Mesothelial cell of epicardium (in vitro differentiated cells): ENCODE measurements around the gene DISP3. TPM values are rescaled to one million over a fixed set of nuclear protein-coding genes. Genes with fewer than 3 reads are reported as not detected.

ENCODE experiments used
- DNase-seq, 2 experiments: peaks; one replicate each; pipeline ENCODE4 v3.0.0; 2021; ENCODE audit warnings: low spot score in 2 of 2; ENCODE audit not compliant: unreplicated experiment in 2 of 2
- H3K27ac Mint-ChIP-seq: 2 replicates; pipeline ENCODE4 v1.8.0; 2021; ENCODE audit warnings: mixed read lengths
- H3K27me3 Mint-ChIP-seq: 2 replicates; pipeline ENCODE4 v1.8.0; 2021; ENCODE audit warnings: low read depth, mixed read lengths
- H3K36me3 Mint-ChIP-seq: 2 replicates; pipeline ENCODE4 v1.8.0; 2021; ENCODE audit warnings: mixed read lengths
- H3K4me1 Mint-ChIP-seq: 2 replicates; pipeline ENCODE4 v1.8.0; 2021; ENCODE audit warnings: mixed read lengths
- H3K4me3 Mint-ChIP-seq: 2 replicates; pipeline ENCODE4 v1.8.0; 2021; ENCODE audit warnings: mild to moderate bottlenecking, moderate library complexity, mixed read lengths
- H3K9me3 Mint-ChIP-seq: 2 replicates; pipeline ENCODE4 v1.8.0; 2021; ENCODE audit warnings: mixed read lengths
- CTCF ChIP-seq: fragments of 200-600 bp; sonication (generic); IDR thresholded peaks from one replicate; pipeline ENCODE4 v1.5.0; 2021; ENCODE audit warnings: antibody characterized with exemption; ENCODE audit not compliant: unreplicated experiment
- total RNA-seq: library from RNA; stranded (reverse); gene quantifications from 3 replicates; pipeline ENCODE4 v1.2.1, GENCODE V29; 2021

DISP3 gene
- total RNA-seq, 1 donor from 2014 or later, result 2.2 TPM

DNA sequence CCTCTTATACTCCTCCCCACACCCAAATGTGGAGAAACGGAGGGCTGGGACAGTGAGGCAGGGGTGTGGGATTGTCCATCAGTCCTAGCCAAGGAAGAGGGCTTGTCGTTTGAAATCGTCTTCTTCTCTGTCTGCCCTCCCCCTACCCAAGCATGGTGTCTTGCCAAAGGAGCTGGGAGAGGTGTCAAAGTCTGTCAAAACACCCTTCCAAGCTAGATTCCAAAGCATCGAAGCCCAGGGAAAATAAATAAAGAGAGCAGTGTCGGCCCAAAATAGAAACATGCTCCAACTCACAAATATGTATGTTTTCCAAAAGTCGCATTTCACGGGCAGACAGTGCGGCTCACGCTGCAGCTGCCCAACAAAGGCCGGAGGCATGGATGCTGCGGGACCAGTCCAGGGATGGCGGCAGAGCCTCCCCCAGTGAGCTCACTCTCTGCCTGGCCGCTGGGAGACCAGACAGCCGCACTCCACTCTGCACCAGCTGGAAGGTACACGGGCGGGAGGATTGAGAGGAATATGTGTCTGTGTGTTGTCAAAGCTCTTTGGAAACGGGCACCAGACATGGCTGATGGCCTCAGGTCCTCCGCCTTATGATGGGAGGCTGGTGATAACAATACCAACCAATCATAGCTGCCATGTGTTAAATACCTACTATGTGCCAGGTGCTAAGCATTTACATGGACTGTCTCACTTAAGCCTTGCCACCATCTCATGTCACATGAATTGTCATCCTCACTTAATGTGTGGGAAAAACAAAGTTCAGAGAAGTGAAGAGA lies 3.9 kb downstream of the DISP3 start:
- DNase-seq, result no peak
- Mint-ChIP-seq H3K4me3 (no peak overlapping the region), H3K9me3 (no peaks in the 10 kb centered on the region), H3K27ac (no peak overlapping the region), H3K36me3 (no peaks in the 10 kb centered on the region), H3K27me3 (peaks cover 81% of the 10 kb centered on the region), H3K4me1 (peaks cover 5% of the 10 kb centered on the region)
- TF ChIP-seq CTCF, result no peak

GRCh38 chr1:11483581-11484320 lies 4.8 kb downstream of the DISP3 start:
- no peak for TF ChIP-seq CTCF
- Mint-ChIP-seq H3K4me3 (no peak overlapping the region), H3K27ac (no peak overlapping the region), H3K27me3 (peaks cover 81% of the 10 kb centered on the region), H3K36me3 (no peaks in the 10 kb centered on the region), H3K9me3 (no peaks in the 10 kb centered on the region), H3K4me1 (peaks cover 5% of the 10 kb centered on the region)
- DNase-seq, result no peak

DNA sequence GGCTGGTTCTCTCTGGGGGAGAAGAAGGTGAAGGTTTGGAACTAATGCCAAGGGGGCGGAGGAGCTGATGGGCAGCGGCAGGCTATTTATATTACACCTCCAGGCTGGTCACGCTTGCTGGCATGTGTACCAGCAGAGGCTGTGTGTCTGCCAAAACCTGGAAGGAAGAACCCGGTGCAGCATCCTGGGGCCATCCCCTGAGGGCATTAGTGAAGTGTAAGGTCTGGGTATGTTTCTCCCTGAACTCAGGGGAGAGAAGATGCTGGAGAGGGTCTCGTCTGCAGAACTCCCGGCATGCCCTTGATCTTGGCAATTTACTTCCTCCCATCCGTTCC lies 5.3 kb downstream of the DISP3 start:
- no peak for TF ChIP-seq CTCF
- Mint-ChIP-seq H3K4me3 (no peak overlapping the region), H3K27ac (no peak overlapping the region), H3K27me3 (peaks cover 82% of the 10 kb centered on the region), H3K4me1 (peaks cover 5% of the 10 kb centered on the region), H3K36me3 (no peaks in the 10 kb centered on the region), H3K9me3 (no peaks in the 10 kb centered on the region)
- no peak for DNase-seq

- H3K27me3 Mint-ChIP-seq, result peaks cover 85% of the 10 kb centered on the region
These were observed 6.2 kb downstream of the DISP3 start for GRCh38 chr1:11485191-11485590.

More at GRCh38 chr1:11485191-11485590, 6.2 kb downstream of the DISP3 start:
- Mint-ChIP-seq H3K27ac (no peak overlapping the region), H3K9me3 (no peaks in the 10 kb centered on the region), H3K36me3 (no peaks in the 10 kb centered on the region), H3K4me1 (peaks cover 3% of the 10 kb centered on the region), H3K4me3 (no peak overlapping the region)
- TF ChIP-seq CTCF, result no peak
- DNase-seq, result no peak
